Fibroblast of pulmonary artery (primary cell): ENCODE measurements around the gene ANKRD18A.

Source experiments
- DNase-seq: peaks from one replicate; pipeline ENCODE4 v3.0.0-alpha.2; 2010; ENCODE audit warnings: low read depth
- H3K4me3 ChIP-seq: replicated peaks from 2 replicates; pipeline ENCODE4 v1.5.1; 2011; ENCODE audit warnings: low read depth, mild to moderate bottlenecking, control low read depth, low read length, moderate library complexity
- TF ChIP-seq, protein P1 (sequence below): IDR thresholded peaks from 2 replicates; pipeline ENCODE4 v1.5.1; 2011; ENCODE audit warnings: mild to moderate bottlenecking, control low read depth, low read length, inconsistent platforms; ENCODE audit errors: missing control alignments

The ANKRD18A gene

GRCh38 chr9:38642951-38643814 lies 22.8 kb upstream of the ANKRD18A start:
- TF ChIP-seq, protein P1, sequence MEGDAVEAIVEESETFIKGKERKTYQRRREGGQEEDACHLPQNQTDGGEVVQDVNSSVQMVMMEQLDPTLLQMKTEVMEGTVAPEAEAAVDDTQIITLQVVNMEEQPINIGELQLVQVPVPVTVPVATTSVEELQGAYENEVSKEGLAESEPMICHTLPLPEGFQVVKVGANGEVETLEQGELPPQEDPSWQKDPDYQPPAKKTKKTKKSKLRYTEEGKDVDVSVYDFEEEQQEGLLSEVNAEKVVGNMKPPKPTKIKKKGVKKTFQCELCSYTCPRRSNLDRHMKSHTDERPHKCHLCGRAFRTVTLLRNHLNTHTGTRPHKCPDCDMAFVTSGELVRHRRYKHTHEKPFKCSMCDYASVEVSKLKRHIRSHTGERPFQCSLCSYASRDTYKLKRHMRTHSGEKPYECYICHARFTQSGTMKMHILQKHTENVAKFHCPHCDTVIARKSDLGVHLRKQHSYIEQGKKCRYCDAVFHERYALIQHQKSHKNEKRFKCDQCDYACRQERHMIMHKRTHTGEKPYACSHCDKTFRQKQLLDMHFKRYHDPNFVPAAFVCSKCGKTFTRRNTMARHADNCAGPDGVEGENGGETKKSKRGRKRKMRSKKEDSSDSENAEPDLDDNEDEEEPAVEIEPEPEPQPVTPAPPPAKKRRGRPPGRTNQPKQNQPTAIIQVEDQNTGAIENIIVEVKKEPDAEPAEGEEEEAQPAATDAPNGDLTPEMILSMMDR: no peak
- DNase-seq: no peak
- no peak overlapping the region for H3K4me3 ChIP-seq

- TF ChIP-seq, protein P1: peak; percentile 69
- no peak overlapping the region for H3K4me3 ChIP-seq
- DNase-seq: peak; percentile 80
Observed at GRCh38 chr9:38641985-38642864, 21.8 kb upstream of the ANKRD18A start.

GRCh38 chr9:38641142-38641541 lies 20.7 kb upstream of the ANKRD18A start:
- no peak for DNase-seq
- H3K4me3 ChIP-seq: no peak overlapping the region
- TF ChIP-seq, protein P1: no peak

DNA sequence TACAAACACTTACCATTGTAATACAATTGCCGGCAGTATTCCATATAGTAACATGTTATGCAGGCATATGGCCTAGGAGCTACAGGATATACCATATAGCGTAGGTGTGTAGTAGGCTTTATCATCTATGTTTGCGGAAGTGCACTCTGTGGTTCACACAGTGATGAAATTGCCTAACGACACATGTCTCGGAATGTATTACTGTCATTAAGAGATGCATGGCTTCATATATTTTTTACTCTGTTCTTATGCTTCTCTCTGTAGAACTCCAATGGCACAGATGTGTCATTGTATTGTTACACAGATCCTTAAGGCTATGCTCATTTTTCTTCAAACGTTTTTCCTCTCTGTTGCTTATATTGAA lies 19.2 kb upstream of the ANKRD18A start:
- TF ChIP-seq, protein P1: no peak
- no peak overlapping the region for H3K4me3 ChIP-seq
- DNase-seq: no peak

GRCh38 chr9:38638881-38639576 lies 18.6 kb upstream of the ANKRD18A start:
- TF ChIP-seq, protein P1: no peak
- H3K4me3 ChIP-seq: no peak overlapping the region
- DNase-seq: no peak

GRCh38 chr9:38634315-38634714 lies 13.9 kb upstream of the ANKRD18A start:
- H3K4me3 ChIP-seq: no peak overlapping the region
- TF ChIP-seq, protein P1: no peak
- DNase-seq: no peak
